CD4-positive, alpha-beta T cell treated with Interleukin-1 beta for 1 hour (primary cell): Measurements from ENCODE around the gene BABAM2.

Experiments used
- DNase-seq, 2 donors: peaks; one replicate each; pipeline ENCODE4 v3.0.0-alpha.2; 2020 to 2022

Gene BABAM2

DNA sequence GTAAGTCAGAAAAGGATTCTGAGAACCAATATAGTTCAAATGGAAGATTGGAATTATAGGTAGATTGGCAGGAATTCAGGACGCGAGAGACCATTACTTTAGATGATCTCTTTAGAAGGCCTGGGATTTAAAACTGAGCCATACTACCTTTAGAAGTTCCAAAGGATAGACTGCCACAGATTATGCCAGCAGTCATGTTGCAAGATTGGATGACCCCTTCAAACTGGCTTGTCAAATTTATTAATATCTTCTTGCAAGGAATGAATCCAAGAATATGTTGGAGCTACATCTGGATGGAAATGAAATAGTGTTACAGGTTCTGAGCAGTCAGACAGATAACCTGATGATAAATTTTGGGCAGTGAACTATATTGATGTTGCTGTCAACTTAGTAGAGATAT lies 22.0 kb downstream of the BABAM2 start:
- no peak for DNase-seq

DNA sequence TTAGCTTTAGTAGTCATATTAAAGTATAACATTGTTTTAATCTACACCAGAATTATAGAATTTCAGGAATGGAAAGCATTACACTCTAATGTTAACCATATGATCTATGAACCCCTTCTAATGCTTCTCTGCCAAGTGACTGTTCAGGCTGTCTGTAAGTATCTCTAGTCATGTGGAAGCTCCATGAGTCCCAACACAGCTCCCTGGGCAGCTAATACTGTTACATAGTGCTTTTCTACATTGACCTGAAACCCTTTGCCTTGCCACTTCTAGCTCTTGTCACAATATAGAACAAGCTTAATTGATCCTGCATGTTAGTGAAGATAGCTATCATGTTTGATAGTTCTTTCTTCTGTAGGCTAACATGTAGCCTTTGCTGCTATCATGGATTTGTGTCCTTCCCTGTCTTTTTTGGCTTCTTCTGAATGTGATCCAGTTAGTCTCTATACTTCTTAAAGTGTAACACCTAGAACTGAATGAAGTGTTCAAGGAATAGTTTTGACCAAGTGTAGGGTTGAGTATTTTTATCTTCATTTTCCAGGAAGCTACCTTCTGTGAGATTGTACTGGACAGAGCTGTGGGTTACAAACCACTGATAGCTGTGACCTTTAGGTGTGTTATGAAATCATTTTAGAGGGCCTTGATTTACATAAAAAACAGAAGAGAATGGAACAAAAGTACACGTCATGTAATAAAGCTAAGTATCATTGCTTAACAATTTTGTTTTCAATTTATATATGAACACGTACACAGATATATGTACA lies 23.7 kb downstream of the BABAM2 start:
- no peak for DNase-seq

DNA sequence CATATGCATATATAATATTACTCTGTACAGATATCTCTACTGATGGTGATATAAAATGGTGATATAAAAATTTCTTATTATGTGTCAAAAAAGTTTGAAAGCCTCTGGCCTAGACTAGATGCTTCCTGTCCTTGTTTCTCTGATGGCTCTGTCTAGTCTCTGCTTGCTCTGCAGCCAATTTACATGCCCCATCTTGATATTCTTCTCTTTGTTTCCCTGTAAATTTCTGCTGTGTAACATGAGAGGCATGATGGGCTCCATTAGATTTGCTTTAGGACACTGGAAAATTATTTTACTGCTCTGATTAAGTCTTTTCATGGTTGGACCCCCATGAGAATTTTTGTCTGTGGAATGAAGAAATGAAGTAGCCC lies 24.3 kb downstream of the BABAM2 start:
- DNase-seq: no peak

- no peak for DNase-seq
These were observed 24.7 kb downstream of the BABAM2 start for GRCh38 chr2:27915191-27915590.

DNA sequence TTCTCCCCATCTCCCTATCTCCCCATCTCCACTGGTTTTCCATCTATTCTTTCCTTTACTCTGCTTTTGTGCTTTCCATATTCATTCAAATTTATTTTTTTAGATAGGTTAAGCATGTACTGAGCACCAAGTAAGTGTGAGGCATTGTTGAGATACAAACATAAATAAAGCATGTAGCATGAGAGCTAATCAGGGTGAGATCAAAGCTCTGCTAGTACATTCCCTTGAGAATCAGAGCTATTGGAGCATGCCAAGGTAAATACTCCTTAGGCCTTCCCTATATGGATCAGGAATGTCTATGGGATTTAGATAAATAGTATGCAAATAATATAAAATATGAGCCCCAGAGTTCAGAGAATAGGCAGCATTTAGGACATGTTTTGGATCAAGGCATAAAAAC lies 25.3 kb downstream of the BABAM2 start:
- DNase-seq: no peak

GRCh38 chr2:27916293-27916995 lies 25.9 kb downstream of the BABAM2 start:
- DNase-seq: no peak

DNA sequence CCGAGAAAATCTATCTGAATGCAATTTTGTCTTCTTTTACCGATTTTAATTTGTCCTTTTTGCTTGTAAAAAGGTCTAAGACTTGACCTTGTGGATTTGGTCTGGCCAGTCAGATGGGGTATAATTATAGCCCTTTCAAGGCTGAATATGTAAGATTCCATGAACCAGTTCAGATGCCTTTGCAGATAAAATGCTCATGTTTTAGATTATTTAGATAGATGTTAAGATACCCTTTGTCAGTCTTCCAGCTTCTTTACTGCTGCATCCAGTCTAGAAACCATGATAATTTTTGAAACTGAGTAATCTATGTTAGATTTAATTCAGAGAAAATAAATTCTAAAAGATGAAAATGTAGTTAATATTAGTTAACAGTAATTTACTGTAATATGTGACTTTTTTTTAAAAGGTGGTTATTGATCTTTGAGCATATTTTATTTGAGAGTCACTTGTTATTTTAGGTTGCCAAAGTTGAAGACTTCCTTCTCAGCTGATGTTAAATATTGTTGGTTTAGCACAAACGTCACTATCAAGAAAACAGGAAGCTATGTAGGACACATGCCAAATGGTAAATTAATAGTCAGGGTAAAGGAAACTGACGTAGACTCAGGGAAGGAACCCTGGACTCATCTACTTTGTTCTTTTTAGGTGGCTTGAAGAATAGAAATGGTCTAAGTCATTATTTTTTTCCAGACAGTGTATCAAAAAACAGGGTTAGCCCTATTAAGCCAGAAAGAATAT lies 29.8 kb downstream of the BABAM2 start:
- DNase-seq: peak; percentile 8 to 74

DNA sequence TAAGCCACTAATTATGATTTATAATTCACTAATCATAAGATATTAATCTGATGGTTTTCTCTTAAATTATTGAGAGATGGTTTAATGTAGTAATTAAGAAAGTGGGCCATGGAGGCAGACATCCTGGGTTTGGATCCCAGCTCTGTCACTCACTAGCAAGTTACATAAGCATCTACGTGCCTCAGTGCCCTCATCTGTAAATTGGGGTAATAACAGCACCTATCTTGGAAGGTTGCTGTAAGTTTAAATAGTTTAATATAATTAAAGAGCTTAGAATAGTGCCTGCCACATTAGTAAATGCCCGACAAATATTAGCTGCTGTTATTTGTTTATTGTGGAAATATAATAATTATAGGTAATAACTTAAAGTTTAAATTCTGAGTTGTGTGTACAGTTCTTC lies 30.9 kb downstream of the BABAM2 start:
- DNase-seq: no peak

GRCh38 chr2:27921880-27922547 lies 31.5 kb downstream of the BABAM2 start:
- no peak for DNase-seq

DNA sequence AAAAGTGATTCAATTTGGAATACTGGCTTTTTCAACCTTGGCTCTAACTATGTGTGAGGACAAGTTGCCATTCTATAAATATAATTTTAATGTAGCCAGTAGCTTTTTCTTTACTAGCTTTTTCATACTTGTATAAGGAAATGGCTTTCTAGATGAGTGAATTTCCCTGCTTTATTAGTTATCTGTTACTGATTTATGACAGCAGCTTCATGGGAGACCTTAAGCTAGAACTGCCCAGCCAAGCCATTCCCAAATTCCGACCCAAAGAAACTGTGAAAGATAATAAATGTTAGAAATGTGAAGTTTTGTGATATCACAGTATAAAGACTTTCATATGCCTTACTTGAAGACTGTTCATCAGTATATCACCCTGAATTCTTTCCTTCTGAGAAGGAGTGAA lies 32.3 kb downstream of the BABAM2 start:
- no peak for DNase-seq

DNA sequence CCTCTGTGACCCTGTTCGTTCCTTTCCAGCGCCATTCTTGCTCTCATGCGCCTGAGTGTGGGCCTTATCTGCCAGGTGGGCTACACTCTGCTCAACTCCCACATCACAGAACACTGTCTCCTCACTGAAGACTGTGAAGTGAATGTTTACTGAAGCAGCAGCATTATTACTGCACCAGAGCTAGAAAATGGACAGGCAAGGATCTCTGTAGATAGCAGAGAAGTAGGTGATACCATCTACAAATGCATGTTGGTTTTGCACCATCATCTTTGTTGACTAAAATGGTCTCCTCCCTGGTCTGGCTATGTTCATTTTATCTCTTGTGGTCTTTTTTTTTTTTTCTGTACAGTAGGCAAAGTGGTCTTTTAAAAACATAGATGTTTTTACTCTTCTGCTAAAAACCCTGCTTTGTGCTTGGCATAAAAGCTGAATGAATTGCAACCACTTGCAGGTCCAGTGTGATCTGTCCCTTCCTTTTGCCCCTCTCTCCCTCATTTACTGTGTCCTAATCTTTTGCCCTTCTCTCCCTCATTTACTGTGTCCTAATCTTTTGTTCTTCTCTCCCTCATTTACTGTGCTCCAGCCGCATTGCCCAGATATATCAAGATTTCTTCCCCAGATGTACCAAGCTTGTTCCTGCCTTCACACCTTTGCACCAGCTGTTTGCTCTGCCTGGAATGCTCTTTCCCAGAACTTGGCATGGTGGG lies 35.4 kb downstream of the BABAM2 start:
- DNase-seq: no peak

- DNase-seq: no peak
These were observed 39.5 kb downstream of the BABAM2 start for GRCh38 chr2:27929916-27930486.

DNA sequence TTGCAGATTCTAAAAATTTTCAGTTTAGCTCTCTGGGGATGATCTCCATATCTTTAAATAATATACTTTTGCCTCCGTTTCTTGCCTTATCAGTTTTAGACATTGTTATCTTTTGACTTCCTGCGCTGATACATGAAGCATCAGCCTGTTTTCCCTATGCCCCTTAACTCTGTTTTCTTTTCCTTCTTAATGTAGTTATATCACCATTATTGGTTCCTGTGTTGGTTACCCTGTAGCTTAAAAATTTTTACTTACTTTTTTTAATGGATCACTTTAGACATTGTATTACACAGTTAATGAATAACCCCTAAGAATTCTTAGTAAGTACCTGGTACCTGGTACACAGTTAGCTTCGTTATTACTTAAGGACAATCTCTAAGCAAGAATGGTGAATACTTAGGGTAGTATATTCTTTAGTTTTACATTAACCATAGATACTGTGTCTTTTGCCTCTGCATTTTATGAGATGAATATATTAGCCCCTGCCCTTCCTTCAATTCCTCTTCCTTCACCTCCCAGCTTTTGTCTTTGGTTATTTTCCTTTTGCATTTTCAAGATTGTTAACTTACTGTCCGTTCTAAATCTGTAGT lies 40.9 kb downstream of the BABAM2 start:
- no peak for DNase-seq

GRCh38 chr2:27932396-27932795 lies 41.9 kb downstream of the BABAM2 start:
- DNase-seq: no peak

DNA sequence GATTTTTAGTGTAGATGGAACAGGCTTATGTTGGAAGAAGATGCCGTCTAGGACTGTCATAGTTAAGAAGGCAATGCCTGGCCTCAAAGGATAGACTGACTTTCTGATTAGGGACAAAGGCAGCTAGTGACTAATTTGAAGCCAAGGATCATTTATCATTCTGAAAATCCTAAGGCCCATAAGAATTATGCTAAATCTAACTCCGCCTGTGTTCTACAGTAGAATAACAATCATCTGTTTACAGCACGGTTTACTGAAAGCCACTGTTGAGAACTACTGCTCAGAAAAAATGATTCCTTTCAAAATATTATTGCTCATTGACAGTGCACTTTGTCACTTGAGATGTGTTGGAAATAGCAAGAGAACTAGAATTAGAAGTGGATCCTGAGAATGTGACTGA lies 44.5 kb downstream of the BABAM2 start:
- no peak for DNase-seq

DNA sequence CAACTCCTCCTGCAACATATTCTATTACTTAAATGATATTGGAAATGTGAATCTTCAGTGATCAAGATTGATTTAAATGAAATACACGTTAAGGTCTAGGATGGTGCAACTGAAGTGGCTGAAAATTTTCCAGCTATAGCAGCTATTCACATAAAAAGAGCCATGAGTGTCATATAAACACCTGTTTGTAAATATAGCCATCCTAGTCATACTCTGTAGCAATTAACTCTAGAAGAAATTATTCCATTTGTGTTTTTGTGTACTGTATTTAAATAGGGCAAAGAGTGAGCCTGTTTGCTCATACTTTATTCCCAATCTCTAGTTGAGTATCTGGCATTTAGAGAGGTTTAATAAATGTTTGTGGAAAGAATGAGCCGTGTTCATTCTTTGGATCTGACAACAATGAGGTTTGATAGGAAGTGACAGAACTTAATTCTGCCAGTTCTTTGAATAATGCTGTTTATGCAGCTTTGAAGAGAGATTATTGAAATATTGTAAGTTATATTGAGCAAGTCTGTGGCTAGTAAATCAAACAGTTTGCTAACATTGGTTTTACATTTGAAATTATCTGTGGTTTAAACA lies 49.7 kb downstream of the BABAM2 start:
- DNase-seq: no peak

GRCh38 chr2:27940982-27941381 lies 50.5 kb downstream of the BABAM2 start:
- DNase-seq: no peak

DNA sequence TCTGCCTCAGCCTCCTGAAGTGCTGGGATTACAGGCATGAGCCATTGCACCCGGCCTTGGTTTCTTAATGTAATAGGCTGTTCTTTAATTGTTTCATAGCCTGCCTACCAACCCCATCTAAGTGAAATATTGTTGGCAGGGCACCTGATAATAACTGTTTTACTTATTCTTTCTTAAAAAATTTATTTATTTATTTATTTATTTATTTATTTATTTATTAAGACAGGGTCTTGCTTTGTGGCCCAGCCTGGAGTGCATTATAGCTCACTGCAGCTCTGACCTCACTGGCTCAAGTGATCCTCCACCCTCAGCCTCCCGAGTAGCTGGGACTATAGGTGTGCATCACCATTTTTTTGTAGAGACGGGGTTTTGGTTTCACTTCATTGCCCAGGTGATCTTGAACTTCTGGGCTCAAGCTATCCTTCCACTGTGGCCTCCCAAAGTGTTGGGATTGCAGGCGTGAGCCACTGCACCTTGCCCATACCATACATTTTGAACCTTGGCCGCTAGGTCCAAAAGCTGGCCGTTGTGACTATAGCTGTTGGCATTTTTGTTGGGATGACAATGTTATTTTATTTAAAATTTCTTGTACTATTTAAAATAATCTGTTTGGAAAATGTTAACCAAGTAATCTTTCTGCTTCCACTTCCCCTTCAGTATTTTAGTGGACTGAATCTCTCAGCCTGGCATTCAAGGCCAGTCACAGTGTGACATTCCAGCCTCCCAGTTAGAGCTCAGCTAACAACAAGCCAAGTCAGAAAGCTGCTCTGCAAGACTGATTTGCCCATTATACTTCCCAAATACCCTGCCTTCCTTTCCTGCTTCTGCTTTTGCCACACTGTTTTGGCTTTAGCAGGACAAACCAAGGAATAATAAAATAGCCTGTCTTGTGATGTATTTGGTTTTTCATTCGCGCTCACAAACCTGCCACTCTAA lies 52.4 kb downstream of the BABAM2 start:
- DNase-seq: no peak

- no peak for DNase-seq
These were observed 56.1 kb downstream of the BABAM2 start for GRCh38 chr2:27946530-27947060.

- no peak for DNase-seq
These were observed 61.5 kb downstream of the BABAM2 start for GRCh38 chr2:27952070-27952469.
